ENCODE data around the gene SKIC3.

GRCh38 chr5:95600557-95600956 lies 45.8 kb upstream of the SKIC3 start:
- no peak for TF ChIP-seq CTCF (IDR thresholded peaks at IDR 0.05)
- TF ChIP-seq POLR2A (IDR thresholded peaks at IDR 0.05), result no peak
